Measurements from ENCODE around the gene ME2.

GRCh38 chr18:50853863-50854271 lies 25.1 kb upstream of the ME2 start:
- TF ChIP-seq REST (IDR thresholded peaks at IDR 0.05; ENCODE audit: insufficient read depth in 1 of 2, low read depth in 2 of 2, low read length in 2 of 2) (no peak), TAF1 (IDR thresholded peaks at IDR 0.05; ENCODE audit: borderline replicate concordance, insufficient read depth, low read length) (no peak), POLR2AphosphoS5 (IDR thresholded peaks at IDR 0.05; ENCODE audit: low read depth, low read length) (no peak), FOXP2 (optimal IDR thresholded peaks at IDR 0.05; ENCODE audit: borderline replicate concordance, extremely low read depth, extremely low read length, insufficient read depth) (no peak)
